K562 (cell line): ENCODE data around the gene GOLPH3. TPM values are rescaled to one million over a fixed set of nuclear protein-coding genes. Genes with fewer than 3 reads are reported as not detected.

Experiments
- ATAC-seq: fragments of 200-7000 bp; cut with Tn5 transposase; 3 replicates; pipeline ENCODE4 v1.9.1; 2020; ENCODE audit warnings: moderate library complexity
- BruUV-seq: library from RNA; stranded (reverse); fragments of 400-500 nt; replicated peaks from 2 replicates; lab custom pipeline; 2021; lab: Mats Ljungman, UMichigan
- CTCF ChIA-PET: fragments of 300-600 bp; formaldehyde crosslinking; extraction: SDS; loops from one replicate; lab custom pipeline; 2021; ENCODE audit warnings: low intra/inter-chr PET ratio; lab: Yijun Ruan, JAX
- POLR2A ChIA-PET: fragments of 300-600, 350-650 bp; sonication (Branson Sonifier 250); formaldehyde crosslinking; extraction: SDS; loops from one replicate; lab custom pipeline; 2021; ENCODE audit warnings: antibody characterized with exemption, inconsistent platforms; lab: Yijun Ruan, JAX
- DNase-seq, 4 experiments: peaks; one replicate each; pipeline versions ENCODE4 v3.0.0 to v3.0.0-alpha.2; 2011 to 2018; ENCODE audit warnings: low spot score in 3 of 4, mixed read lengths in 3 of 4; ENCODE audit errors: extremely low read depth in 1 of 4
- FAIRE-seq: peaks from 2 replicates; lab custom pipeline; 2011; peaks lifted over from hg19 to GRCh38; lab: Jason Lieb, UNC
- H2AFZ ChIP-seq: 2 replicates; pipeline ENCODE4 v1.6.0; 2011; ENCODE audit warnings: low read depth, low read length, control low read depth, inconsistent platforms
- H3K27ac ChIP-seq: fragments of 200-600 bp; 3 replicates; pipeline ENCODE4 v1.8.0; 2011; ENCODE audit warnings: low read depth, mild to moderate bottlenecking, control low read depth, inconsistent platforms, low read length, moderate library complexity, mixed read lengths; ENCODE audit errors: extremely low read depth
- H3K27me3 ChIP-seq, 2 experiments: fragments of 300-600 bp in 1 of 2; 2 replicates in 1 of 2; 3 replicates in 1 of 2; pipeline versions ENCODE4 v1.6.0 to v1.8.0; 2011; ENCODE audit warnings: inconsistent platforms in 2 of 2, low read length in 2 of 2, mild to moderate bottlenecking in 1 of 2, mixed read lengths in 1 of 2, moderate library complexity in 1 of 2; ENCODE audit not compliant: control insufficient read depth in 2 of 2, insufficient read depth in 2 of 2
- H3K36me3 ChIP-seq: fragments of 300-600 bp; 3 replicates; pipeline ENCODE4 v1.8.0; 2011; ENCODE audit warnings: mild to moderate bottlenecking, low read length, inconsistent platforms; ENCODE audit not compliant: control insufficient read depth, insufficient read depth
- H3K4me1 ChIP-seq, 2 experiments: fragments of 200-600 bp in 1 of 2; replicated peaks in 1 of 2; 2 replicates in 1 of 2; 3 replicates in 1 of 2; pipeline versions ENCODE4 v1.5.1 to v1.8.0; 2011; ENCODE audit warnings: inconsistent platforms in 2 of 2, low read length in 2 of 2, mild to moderate bottlenecking in 1 of 2, mixed read lengths in 1 of 2, moderate library complexity in 1 of 2; ENCODE audit not compliant: control insufficient read depth in 2 of 2, insufficient read depth in 2 of 2
- H3K4me2 ChIP-seq: 2 replicates; pipeline ENCODE4 v1.6.1; 2011; ENCODE audit warnings: low read length, control low read depth, inconsistent platforms, mixed read lengths; ENCODE audit not compliant: insufficient read depth
- H3K4me3 ChIP-seq: fragments of 200-600 bp; sonication (generic), shearing (Covaris generic); 2 replicates; pipeline ENCODE4 v1.5.1; 2016; ENCODE audit warnings: control low read depth, inconsistent platforms
- H3K79me2 ChIP-seq: fragments of 200-600 bp; 3 replicates; pipeline ENCODE4 v1.8.0; 2011; ENCODE audit warnings: low read length, inconsistent platforms; ENCODE audit not compliant: control insufficient read depth, insufficient read depth
- H3K9ac ChIP-seq, 2 experiments: 2 replicates each; pipeline versions ENCODE4 v1.6.0 to v1.6.1; 2011; ENCODE audit warnings: low read depth in 2 of 2, low read length in 2 of 2, control low read depth in 1 of 2, inconsistent platforms in 1 of 2, mild to moderate bottlenecking in 1 of 2, mixed read lengths in 1 of 2; ENCODE audit not compliant: insufficient read depth in 1 of 2
- H3K9me1 ChIP-seq: one replicate; pipeline ENCODE4 v1.6.0; 2011; ENCODE audit warnings: inconsistent platforms, mild to moderate bottlenecking, low read length, moderate library complexity; ENCODE audit not compliant: control insufficient read depth, insufficient read depth
- H3K9me3 ChIP-seq: replicated peaks from 2 replicates; pipeline ENCODE4 v1.5.1; 2011; ENCODE audit warnings: low read depth, low read length, inconsistent platforms; ENCODE audit not compliant: control insufficient read depth, insufficient read depth
- H4K20me1 ChIP-seq: replicated peaks from 2 replicates; pipeline ENCODE4 v1.6.1; 2011; ENCODE audit warnings: low read length, inconsistent platforms, mixed read lengths; ENCODE audit not compliant: control insufficient read depth, insufficient read depth
- BRF1 ChIP-seq: IDR thresholded peaks from 3 replicates; pipeline ENCODE4 v1.6.1; 2011; ENCODE audit warnings: borderline replicate concordance, mild to moderate bottlenecking; ENCODE audit not compliant: insufficient read length; ENCODE audit errors: extremely low read depth
- HIVEP1 ChIP-seq: fragments of 250-450 bp; sonication (Bioruptor Pico); IDR thresholded peaks from 2 replicates; pipeline ENCODE4 v1.4.0; 2020; ENCODE audit warnings: mild to moderate bottlenecking
- JUND ChIP-seq, 2 experiments: IDR thresholded peaks; 2 replicates in 1 of 2; 3 replicates in 1 of 2; pipeline ENCODE4 v1.6.1; 2011; ENCODE audit warnings: borderline replicate concordance in 2 of 2, low read depth in 2 of 2, low read length in 2 of 2, improper control_type of control experiment in 1 of 2, missing biosample characterization in 1 of 2, missing genetic modification characterization in 1 of 2, missing genetic modification reagents in 1 of 2
- NEUROD1 ChIP-seq: fragments of 150-350 bp; IDR thresholded peaks from 2 replicates; pipeline ENCODE4 v1.6.1; 2014; ENCODE audit warnings: borderline replicate concordance, low read length, low read depth; ENCODE audit not compliant: partially characterized antibody
- SRSF1 ChIP-seq: fragments of 200-400 bp; formaldehyde crosslinking; IDR thresholded peaks from 2 replicates; pipeline ENCODE4 v1.6.1; 2017; ENCODE audit warnings: mild to moderate bottlenecking, low read depth, low read length, moderate library complexity
- ZNF41 ChIP-seq: fragments of 250-450 bp; sonication (Bioruptor Pico); conservative IDR thresholded peaks from 2 replicates; pipeline ENCODE4 v1.4.0; 2020; ENCODE audit warnings: mild to moderate bottlenecking
- ZNF551 ChIP-seq: fragments of 250-450 bp; sonication (Bioruptor Pico); IDR thresholded peaks from 2 replicates; pipeline ENCODE4 v1.5.0; 2021; ENCODE audit warnings: mild to moderate bottlenecking, moderate library complexity
- ZNF717 ChIP-seq: fragments of 250-450 bp; sonication (Bioruptor Pico); IDR thresholded peaks from 2 replicates; pipeline ENCODE4 v1.5.0; 2021
- WGBS: fragments of 100-300 bp; shearing (Covaris generic); methylation state at CpG from one replicate; pipeline ENCODE4 v1.1.6; 2016; ENCODE audit warnings: low coverage, mixed read lengths; ENCODE audit not compliant: insufficient coverage; ENCODE audit errors: missing lambda C conversion rate; 5-methylcytosine and 5-hydroxymethylcytosine counted together
- in situ Hi-C: fragments of 300-500 bp; cut with MboI; formaldehyde crosslinking; loops from 4 replicates; pipeline ENCODE4 v1.15.0; 2018; ENCODE audit warnings: inconsistent platforms, mixed read lengths
- intact Hi-C: fragments of 100-400 bp; cut with micrococcal nuclease; formaldehyde crosslinking; loops from 2 replicates; pipeline ENCODE4 v1.14.2; 2022
- polyA plus RNA-seq, 8 experiments: library from polyadenylated mRNA; depleted of rRNA in 4 of 8; stranded (reverse) in 5 of 8; unstranded in 3 of 8; fragments of >200 nt; fragmentation: Nextera tagmentation in 2 of 8; fragmentation: Illumina TruSeq in 1 of 8; extraction: Ambion mirVana in 2 of 8; extraction: Trizol in 1 of 8; gene quantifications; 2 replicates each; pipeline versions ENCODE4 v1.2.1 to v1.2.3, GENCODE V29; 2011 to 2014; ENCODE audit warnings: inconsistent platforms in 1 of 8, missing spikeins in 1 of 8
- total RNA-seq, 7 experiments: library from RNA; depleted of rRNA in 6 of 7; stranded (reverse); fragments of >200 nt in 6 of 7; fragmentation: Illumina TruSeq in 2 of 7; extraction: Trizol in 2 of 7; gene quantifications; 2 replicates each; pipeline versions ENCODE4 v1.2.1 to v1.2.3, GENCODE V29; 2011 to 2021; ENCODE audit warnings: low replicate concordance in 1 of 7
- TF ChIP-seq, protein P1 (sequence below): sonication (generic); formaldehyde crosslinking; IDR thresholded peaks from 2 replicates; pipeline ENCODE4 v1.8.1; 2023; ENCODE audit warnings: missing genetic modification reagents, mild to moderate bottlenecking, borderline replicate concordance
- TF ChIP-seq, protein P2 (sequence below): fragments of 250-450 bp; sonication (Bioruptor Pico); IDR thresholded peaks from 2 replicates; pipeline ENCODE4 v1.5.0; 2021; ENCODE audit warnings: mild to moderate bottlenecking, moderate library complexity
- TF ChIP-seq, protein P3 (sequence below), 2 experiments: IDR thresholded peaks; 2 replicates each; pipeline ENCODE4 v1.6.1; 2011; ENCODE audit warnings: borderline replicate concordance in 1 of 2, control low read depth in 1 of 2, low read depth in 1 of 2, low read length in 1 of 2, mild to moderate bottlenecking in 1 of 2, mixed read lengths in 1 of 2, moderate library complexity in 1 of 2; ENCODE audit not compliant: insufficient read depth in 1 of 2, insufficient read length in 1 of 2, poor library complexity in 1 of 2, severe bottlenecking in 1 of 2; ENCODE audit errors: extremely low read depth in 1 of 2

The GOLPH3 gene
- total and polyA plus RNA-seq, 9 of the 15 experiments (the other 6 are each of a cell fraction or from before 2014, with no cell fraction given): 18.8 to 94.6 (median 55.1) TPM

DNA sequence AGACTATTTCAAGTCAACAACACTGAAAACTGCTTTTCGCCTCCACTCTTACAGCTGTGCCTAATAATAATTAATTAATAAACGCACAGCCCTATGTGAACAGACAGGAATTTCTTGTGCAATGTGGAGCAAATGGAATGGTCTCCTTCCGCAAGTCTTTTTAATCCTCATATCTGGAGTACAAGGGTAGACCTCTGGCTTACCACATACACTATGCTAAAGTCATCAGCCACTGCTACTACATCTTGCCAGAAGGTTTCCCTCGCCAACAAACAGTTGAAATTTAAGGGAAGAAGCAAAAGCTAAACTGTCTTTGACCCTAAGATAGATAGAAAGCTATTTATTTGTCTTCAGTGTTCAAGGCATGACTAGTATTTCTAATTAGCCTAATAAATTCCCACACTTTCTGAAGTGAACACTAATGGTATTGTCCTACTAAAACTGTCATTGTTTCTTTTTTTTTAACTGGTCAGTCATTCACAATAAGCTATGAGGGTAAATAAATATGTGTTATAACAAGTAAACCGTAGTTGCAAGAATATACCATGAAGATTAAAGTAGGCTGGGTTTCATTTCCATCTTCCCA, 63.9 kb downstream of the GOLPH3 start:
- BruUV-seq: no TSS peak
- Histone ChIP-seq H2AFZ (no peak overlapping the region), H3K4me1 (no peaks in the 10 kb centered on the region; a peak in 1 of 5 replicates), H3K9me3 (no peaks in the 10 kb centered on the region), H3K79me2 (peaks cover 4% of the 10 kb centered on the region; the same call in 1 of the 3 replicates), H3K9me1 (no peaks in the 10 kb centered on the region), H3K9ac (no peak overlapping the region), H4K20me1 (no peaks in the 10 kb centered on the region), H3K27me3 (no peaks in the 10 kb centered on the region), H3K27ac (no peak overlapping the region), H3K4me2 (no peak overlapping the region), H3K36me3 (peaks cover 72% of the 10 kb centered on the region), H3K4me3 (no peak overlapping the region)
- ATAC-seq: no peak
- no peak for DNase-seq
- TF ChIP-seq ZNF551 (CRISPR knock-in tag): no peak
- no peak for TF ChIP-seq HIVEP1
- no peak for TF ChIP-seq ZNF717 (CRISPR knock-in tag)
- TF ChIP-seq, protein P1, sequence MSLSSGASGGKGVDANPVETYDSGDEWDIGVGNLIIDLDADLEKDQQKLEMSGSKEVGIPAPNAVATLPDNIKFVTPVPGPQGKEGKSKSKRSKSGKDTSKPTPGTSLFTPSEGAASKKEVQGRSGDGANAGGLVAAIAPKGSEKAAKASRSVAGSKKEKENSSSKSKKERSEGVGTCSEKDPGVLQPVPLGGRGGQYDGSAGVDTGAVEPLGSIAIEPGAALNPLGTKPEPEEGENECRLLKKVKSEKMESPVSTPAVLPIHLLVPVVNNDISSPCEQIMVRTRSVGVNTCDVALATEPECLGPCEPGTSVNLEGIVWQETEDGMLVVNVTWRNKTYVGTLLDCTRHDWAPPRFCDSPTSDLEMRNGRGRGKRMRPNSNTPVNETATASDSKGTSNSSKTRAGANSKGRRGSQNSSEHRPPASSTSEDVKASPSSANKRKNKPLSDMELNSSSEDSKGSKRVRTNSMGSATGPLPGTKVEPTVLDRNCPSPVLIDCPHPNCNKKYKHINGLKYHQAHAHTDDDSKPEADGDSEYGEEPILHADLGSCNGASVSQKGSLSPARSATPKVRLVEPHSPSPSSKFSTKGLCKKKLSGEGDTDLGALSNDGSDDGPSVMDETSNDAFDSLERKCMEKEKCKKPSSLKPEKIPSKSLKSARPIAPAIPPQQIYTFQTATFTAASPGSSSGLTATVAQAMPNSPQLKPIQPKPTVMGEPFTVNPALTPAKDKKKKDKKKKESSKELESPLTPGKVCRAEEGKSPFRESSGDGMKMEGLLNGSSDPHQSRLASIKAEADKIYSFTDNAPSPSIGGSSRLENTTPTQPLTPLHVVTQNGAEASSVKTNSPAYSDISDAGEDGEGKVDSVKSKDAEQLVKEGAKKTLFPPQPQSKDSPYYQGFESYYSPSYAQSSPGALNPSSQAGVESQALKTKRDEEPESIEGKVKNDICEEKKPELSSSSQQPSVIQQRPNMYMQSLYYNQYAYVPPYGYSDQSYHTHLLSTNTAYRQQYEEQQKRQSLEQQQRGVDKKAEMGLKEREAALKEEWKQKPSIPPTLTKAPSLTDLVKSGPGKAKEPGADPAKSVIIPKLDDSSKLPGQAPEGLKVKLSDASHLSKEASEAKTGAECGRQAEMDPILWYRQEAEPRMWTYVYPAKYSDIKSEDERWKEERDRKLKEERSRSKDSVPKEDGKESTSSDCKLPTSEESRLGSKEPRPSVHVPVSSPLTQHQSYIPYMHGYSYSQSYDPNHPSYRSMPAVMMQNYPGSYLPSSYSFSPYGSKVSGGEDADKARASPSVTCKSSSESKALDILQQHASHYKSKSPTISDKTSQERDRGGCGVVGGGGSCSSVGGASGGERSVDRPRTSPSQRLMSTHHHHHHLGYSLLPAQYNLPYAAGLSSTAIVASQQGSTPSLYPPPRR (CRISPR knock-in tag): no peak
- TF ChIP-seq, protein P2, sequence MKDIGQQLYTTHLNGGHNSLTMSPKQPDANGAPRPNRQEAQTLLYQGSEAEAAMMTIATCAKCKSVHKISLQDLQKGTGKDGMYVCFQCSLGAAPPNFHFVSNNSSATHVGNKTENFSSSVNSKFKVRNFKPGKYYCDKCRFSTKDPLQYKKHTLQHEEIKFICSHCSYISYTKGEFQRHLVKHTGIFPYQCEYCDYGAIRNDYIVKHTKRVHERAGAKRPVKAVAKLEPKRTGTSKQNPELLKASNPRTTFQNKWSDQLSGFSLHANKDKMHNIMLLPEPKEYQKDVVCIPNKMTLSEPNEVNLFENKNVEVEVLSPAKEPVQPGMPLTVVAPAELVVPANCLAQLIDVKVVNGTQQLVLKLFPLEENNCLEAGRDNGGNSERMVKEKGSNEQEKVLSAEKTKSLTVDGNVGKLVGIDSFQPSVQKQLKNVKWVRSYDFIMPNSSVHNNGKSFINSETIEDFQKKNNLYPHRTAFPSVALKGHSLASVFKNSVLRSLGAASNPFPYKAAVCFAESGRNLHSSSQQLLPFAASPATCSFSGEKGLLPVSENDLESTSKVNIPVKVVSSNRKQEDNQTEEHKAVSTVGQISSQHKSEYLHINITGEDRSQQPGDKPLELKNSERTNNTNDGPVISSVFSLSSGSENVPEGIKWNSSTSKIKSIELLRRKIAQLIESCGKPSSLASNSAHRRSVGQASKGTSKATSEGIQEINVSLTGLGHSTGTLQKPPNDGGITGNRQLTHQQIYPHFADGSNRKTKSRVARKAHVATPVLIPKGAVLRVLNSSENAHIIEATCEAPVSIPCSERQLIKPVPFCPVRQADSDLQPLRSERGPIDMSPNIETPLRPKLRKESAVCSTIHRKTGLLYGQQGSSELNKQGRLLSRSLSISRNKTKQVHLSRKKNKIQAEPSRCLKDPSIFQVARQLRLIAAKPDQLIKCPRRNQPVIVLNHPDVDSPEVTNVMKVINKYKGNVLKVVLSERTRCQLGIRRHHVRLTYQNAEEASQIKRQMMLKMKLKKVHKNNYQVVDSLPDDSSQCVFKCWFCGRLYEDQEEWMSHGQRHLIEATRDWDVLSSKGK: no peak
- no peak for TF ChIP-seq SRSF1
- TF ChIP-seq NEUROD1: no peak
- no peak for TF ChIP-seq BRF1
- TF ChIP-seq ZNF41 (CRISPR knock-in tag): no peak
- TF ChIP-seq, protein P3, sequence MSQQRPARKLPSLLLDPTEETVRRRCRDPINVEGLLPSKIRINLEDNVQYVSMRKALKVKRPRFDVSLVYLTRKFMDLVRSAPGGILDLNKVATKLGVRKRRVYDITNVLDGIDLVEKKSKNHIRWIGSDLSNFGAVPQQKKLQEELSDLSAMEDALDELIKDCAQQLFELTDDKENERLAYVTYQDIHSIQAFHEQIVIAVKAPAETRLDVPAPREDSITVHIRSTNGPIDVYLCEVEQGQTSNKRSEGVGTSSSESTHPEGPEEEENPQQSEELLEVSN (IDR thresholded peaks at IDR 0.05; ENCODE audit: borderline replicate concordance in 1 of 2, extremely low read depth in 1 of 2, insufficient read depth in 1 of 2, insufficient read length in 1 of 2, low read depth in 1 of 2, low read length in 1 of 2, poor library complexity in 1 of 2, severe bottlenecking in 1 of 2): no peak
- no peak for TF ChIP-seq JUND (IDR thresholded peaks at IDR 0.05; ENCODE audit: borderline replicate concordance, low read depth, low read length)
- TF ChIP-seq JUND (tag; IDR thresholded peaks at IDR 0.05; ENCODE audit: borderline replicate concordance, low read depth, low read length): no peak
- POLR2A ChIA-PET: interaction anchor here (0.7 to 1.0 kb wide), 2 partner anchors 17 to 268 kb away, joined by 3 read pairs; no protein-coding TSS in a partner anchor
- WGBS: 95% methylated on average over 5 of the region's 5 CpGs
- CTCF ChIA-PET: no interaction called here
- in situ Hi-C loops (no loop called here), intact Hi-C loops (no loop called here)
- no peak for FAIRE-seq
